HUDEP-2 (cell line): ENCODE measurements around the gene TSSC4.
"Not testable (repeated sequence)": the region's sequence is repeated elsewhere in the genome, so short reads cannot be mapped to it uniquely, and the experiment has no call there.

Source experiments
- DNase-seq, 76 experiments: peaks; one replicate each; lab custom pipeline; 2025; ENCODE audit not compliant: unreplicated experiment in 76 of 76; lab: John Stamatoyannopoulos, UW

The TSSC4 gene

DNA sequence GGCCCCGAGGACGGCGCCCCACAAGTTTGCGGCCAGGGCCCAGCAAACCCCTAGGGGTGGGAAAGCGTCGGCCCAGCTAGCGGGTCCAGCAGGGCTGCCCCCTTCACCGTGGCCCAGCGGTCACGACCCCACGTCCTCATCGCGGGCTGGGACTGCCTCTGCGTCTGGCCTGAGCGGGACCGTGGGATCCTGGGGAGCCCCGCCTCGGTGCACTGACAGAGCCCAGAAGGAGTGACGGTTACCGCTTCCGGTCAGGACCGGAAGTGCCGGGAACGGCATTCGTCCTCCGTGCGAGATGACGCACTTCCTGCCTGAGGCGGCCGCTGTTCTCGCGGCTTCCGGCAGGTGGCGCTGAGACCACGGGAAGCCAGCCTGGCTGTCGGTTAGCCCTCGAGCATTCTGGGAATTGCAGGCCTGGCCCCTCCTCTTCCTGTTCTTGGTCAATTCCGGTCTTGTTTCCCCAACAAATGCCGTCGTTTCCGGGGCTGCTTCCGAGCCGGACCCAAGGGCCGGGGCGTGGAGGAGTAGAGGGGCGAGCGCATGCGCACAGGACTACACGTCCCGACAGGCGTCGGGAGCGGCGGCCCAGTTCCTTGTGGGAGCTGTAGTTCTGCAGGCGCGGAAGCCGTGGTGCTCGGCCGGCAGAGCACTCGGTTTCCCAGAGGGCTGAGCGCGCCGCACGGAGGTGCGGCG is at the start of gene TSSC4:
Gene TSSC4, plus strand, starts transcription at position 682 of the 693 bp plus-strand sequence. CDS start 1,884 bp downstream, outside the sequence.
- peak in 75 of 76 experiments; percentile 48 to 100 (median 99) for DNase-seq

DNA sequence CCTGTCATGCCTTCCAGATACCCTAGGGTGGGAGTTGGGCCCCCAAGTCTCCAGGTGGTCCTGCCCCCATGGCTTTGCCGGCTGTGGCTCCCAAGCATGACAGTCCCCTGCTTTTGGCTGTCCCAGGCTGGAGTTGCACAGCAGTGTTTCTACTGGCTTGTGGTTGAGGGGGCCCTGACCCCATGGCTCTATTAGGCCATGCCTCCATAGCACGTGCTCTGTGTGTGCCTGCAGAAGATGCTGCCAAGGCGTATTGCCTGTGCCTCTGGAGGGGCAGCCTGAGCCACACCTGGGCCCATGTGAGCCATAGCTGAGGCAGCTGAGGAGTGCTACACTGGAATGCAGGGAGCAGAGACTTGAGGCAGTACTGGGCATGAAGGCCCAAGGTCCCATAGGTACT is 48.8 kb upstream of the TSSC4 start:
- no peak for DNase-seq

DNA sequence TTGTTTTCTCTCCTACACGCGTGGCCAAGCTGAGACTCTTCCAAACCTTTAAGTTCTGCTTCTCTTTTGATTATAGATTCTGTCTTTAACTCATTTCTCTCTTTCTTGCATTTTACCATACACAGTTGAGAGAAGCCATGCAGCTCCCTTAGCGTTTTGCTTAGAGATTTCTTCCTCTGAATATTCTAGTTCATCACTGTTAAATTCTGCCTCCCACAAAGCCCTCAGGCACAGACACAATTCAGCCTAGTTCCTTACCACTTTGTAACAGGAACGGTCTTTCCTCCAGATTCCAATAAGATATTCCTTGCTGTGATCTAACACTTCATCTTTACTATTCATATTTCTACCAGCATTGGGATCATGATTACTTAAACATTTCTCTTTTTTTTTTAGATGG is 48.1 kb upstream of the TSSC4 start:
- no peak for DNase-seq

DNA sequence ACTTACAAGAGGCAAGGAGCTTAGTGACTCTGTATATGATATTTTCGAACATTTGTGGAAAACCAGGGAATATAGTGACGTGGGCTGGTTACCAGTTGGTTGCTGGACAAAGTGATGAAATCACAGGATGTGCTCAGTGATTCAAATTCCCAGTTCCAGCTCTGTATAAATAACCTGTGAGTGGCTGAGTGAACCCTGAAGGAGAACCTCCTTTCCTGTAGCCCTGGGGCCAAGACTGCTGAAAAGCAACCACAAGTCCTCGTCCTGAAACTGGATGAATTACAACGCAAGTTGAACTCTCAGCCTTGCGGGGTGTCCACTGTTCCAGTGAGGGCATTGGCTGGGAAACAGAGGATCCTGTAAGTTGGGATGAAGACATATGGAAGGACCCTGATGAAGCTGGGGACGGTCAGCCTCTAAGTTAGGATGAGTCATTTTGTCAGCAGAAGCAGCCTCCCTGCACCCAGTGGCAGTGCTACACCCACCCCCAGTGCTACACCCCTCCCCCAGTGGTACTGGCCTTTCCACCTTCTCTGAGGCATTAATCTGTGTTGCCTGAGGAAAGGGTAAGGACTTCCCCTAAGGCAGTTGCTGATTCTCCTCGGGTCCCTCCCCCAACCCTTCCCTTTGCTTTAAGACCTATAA is 45.4 kb upstream of the TSSC4 start:
- no peak for DNase-seq

DNA sequence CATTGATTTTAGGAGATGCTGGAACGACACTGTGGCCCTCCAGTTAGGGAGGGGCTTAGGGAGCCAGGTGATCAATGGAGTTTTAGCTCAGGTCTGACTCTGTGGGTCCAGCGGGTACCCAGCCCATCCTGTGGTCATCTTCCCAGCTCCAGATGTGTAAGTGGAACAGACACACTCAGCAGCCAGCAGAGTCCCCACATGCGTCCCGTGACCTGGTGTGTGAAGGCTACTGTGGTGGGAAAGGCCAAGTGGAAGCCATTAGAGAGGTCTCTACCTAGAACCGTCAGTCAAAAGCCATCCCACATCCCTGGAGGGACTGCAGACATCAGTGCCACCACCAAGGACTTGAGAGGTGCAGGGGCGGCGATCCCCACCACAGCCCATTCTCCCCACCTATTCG is 43.3 kb upstream of the TSSC4 start:
- DNase-seq, result no peak

DNA sequence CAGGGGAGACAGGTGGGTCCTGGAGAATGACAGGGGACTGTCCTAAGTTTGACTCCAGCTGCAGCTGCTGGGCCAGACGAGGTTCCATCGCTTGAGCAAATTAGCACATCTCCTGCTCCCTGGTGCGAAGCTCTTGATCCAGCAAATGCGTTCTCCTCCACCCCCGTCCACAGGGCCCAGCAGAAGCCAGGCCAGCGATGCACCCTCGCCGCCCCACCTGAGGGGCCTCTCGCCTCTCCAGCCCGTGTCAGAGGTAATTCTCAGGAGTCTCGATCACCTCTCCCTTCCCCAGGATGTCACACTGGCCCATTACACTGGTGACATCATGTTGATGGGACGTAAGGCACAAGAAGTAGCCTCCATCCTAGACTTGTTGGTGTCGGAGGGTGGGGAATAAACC is 42.9 kb upstream of the TSSC4 start:
- not testable (repeated sequence) for DNase-seq

DNA sequence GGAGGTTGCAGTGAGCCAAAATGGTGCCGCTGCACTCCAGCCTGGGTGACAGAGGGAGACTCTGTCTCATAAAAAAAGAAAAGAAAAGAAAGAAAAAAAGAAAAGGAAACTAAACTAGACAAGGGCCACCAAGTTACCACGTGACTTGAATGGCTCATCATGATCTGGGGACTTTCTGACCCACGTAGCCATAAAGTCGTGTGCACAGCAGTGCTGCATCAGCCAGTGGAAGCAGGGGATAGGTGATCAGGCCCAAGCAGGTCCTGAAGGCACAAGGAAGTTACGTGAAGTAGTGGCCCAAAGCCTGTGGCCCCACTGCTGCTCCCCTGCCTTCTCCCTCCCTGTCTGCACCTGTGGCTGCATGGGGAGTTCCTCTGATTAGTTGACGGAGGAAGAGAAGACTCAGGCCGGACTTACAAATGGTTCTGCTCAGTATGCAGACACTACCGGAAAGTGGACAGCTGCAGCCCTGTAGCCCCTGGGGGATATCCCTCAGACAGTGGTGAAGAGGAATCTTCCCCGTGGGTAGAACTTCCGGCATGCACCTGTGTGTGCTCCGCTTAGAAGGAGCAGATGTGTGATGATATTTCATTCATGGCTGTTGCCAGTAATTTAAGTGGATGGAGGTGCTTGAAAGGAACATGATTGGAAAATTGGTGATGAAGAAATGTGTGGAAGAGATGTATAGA is 41.7 kb upstream of the TSSC4 start:
- no peak for DNase-seq

DNA sequence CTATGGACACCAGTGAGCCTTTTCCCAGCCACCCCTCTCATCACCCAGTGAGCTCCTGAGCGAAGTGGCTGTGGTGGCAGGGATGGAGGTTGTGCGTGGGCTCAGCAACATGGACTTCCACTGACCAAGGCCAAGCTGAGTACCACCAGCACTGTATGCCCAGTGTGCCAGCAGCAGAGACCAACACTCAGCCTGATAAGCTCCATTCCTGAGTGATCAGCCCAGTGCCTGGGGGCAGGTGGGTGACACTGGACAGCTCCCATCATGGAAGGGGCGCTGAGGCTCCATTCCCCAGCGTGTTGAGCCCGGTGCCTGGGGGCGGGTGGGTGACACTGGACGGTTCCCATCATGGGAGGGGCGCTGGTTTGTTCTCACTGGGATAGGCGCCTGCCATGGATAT is 41.0 kb upstream of the TSSC4 start:
- DNase-seq, result no peak

DNA sequence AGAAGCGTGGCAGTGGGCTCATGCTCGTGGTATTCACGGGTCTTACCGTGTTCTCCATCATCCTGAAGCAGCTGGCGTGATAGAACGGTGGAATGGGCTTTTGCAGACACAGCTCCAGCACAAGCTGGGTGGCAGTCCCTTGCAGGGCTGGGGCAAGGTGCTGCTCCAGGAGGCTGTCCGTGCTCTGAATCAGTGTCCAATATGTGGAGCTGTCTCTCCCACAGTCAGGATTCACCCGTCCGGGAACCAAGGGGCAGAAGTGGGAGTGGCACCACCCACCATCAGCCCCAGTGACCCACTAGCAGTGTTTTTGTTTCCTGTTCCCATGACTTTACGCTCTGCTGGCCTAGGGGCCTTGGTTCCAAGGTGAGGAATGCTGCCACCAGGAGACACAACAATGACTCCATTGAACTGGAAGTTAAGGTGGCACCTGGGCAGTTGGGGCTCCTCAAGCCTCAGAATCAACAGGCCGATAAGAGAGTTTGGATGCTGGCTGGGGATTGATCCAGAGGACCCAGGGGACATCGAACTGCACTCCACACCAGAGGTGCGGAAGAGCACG is 40.4 kb upstream of the TSSC4 start:
- DNase-seq, result no peak

DNA sequence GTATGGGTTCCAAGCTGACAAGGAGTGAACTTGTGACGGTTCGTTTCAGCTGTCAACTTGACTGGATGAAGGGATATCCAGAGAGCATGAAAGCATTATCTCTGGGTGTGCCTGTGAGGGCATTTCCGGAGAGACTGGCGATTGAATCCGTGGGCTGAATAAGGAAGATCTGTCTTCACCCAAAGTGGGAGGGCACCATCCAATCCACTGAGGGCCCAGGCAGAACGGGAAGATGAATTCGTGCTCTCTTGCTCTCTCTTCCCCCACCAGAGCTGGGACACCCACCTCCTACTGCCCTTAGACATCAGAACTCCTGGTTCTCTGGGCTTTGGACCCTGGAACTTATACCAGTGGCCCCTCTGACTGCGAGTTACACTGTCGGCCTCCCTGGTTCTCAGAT is 39.0 kb upstream of the TSSC4 start:
- no peak for DNase-seq

DNA sequence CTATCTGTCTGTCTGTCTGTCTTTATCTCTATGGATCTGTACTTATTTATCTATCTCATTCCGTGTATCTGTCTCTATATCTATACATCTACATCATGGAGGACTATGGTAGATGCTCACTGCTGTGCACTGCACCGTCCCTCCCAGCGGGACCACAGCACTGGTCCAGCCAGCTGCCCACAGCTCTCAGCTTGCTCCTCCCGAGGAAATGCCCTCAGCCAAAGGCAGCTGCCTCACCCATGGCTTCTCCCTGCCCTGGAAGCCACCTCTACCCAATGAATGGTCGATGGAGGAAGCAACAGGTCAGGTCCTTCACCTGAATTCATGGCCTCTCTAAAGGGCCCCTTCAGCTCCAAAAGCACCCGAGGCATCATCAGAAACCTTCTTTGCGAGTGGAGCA is 38.1 kb upstream of the TSSC4 start:
- DNase-seq, result no peak

DNA sequence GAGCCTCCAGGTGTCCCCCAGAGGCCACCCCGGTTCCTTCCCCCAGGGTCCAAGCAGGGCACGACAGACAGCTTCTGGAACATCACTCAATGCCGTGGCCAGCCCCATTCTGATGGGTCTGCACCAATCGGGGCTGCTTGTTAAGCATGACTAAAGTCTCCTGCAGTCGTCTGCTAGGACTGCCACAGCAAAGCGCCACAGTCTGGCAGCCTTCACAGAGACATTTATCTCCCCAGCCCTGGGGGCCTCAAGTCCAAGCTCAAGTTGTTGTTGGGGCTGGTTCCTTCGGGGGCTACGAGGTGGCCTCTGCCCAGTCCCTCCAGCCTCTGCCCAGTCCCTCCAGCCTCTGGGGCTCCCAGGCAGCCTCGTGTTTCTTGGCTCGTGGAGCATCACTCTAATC is 37.4 kb upstream of the TSSC4 start:
- no peak for DNase-seq

DNA sequence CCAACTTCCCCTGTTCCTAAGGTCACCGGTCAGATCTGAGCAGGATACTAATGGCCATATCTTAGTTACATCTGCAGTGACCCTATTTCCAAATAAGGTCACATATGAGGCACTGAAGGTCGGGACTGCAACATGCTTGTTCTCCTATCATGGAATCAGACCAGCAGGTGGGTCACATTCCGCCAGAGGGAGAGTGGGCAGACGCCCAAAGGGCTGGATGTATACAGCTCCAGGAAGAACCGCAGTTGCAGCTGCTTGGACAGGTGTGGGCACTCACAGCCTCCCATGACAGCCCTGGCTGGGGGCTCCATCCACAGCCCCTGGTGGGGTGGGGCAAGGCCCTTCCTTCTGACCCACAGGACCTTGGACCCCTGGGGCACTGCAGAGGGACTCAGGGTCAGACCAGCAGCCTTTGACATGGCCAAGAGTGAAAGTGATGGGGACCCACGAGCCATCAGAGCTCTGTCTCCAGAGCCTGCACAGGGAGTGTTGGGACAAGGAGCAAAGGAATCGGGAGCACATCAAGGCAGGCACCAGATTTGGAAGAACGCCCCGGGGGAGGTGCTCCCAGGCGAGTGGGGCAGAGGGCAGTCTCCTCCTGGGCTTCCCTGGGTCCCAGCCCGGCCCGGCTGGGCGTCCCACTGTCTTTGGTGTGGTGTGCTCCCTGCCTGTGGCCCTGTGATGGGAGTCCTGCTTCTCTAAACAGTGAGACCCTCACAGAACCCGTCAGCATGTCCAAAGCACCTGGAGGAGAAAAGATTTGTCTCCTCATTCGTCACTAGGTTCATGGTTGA is 36.8 kb upstream of the TSSC4 start:
- DNase-seq, result no peak

DNA sequence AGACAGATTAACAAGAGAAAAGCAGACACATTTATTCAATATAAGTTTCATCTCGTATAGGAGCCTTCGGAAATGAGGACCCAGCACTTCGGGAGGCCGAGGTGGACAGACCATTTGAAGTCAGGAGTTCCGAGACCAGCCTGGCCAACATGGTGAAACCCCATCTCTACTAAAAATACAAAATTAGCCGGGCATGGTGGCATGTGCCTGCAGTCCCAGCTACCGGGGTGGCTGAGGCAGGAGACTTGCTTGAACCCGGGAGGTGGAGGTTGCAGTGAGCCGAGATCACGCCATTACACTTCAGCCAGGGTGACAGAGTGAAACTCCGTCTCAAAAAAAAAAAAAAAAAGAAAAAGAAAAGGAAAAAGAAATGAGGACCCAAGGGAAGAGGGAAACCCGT is 36.2 kb upstream of the TSSC4 start:
- not testable (repeated sequence) for DNase-seq

DNA sequence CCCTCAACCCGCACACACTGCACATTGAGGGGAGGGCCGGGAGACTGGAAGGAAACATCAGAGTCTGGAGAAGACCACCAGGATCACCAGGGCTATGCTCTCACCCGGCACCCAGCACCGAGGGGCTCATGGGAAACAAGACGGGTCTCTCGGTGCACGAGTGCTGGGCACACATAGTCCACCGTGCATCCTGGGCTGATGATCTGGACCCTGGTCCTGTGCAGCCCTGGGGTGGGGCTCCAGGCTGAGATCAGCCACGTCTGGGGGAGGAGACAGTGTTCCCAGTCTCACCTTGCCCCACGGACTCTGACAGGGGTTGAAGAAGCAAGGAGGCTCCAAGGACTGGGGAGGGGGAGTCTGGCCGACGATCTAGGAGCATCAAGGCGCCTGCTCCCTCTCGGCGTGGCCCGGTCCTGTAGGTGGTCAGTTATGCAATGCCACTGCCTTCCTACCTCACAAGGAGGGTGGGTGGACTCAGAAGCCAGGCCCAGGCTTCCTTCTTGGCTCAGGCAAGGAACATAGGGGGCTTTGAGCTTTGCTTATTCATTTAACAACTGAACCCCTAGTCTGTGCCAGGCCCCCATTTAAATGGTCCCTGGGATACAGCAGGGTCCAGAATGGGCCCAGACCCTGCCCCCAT is 34.9 kb upstream of the TSSC4 start:
- DNase-seq, result no peak

DNA sequence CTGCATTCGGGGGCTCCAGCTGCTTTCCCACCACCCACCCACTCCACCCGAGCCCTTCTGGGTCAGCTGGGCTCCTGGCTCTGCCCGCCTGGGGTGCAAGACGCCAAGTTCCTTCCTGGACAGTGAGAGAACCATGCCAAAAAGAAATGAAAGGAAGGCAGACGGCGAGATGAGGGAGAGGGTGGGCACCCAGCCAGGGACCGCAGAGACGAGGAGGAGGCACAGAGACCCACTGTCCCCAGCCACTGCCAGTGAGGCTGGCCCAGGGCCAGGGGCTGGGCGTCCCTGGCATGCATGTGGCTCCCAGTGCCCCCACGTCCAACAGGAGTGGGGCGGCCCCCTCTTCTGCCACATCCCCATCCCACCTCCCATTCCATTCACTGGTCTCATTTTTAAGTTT is 34.3 kb upstream of the TSSC4 start:
- peak in 1 of 76 experiments; percentile 24 for DNase-seq

DNA sequence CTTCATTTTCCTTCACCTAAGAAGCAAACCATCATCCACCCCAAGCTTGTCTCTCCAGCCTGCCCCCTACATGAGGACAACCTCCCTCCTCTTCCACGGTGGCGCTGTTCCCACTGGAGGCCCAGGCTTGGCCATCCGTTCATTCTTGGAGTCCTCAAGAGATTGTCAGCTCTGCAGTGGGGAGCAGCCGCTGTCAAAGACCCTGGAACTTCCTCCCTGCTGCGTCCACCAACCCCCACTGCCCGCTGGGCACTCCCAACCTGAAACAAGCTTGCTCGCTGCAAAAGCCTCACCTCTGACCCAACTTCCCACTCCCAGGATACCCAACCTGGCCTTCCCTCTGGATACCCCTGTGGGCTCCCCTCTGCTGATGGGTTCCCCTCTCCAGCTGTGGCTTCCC is 33.8 kb upstream of the TSSC4 start:
- no peak for DNase-seq

DNA sequence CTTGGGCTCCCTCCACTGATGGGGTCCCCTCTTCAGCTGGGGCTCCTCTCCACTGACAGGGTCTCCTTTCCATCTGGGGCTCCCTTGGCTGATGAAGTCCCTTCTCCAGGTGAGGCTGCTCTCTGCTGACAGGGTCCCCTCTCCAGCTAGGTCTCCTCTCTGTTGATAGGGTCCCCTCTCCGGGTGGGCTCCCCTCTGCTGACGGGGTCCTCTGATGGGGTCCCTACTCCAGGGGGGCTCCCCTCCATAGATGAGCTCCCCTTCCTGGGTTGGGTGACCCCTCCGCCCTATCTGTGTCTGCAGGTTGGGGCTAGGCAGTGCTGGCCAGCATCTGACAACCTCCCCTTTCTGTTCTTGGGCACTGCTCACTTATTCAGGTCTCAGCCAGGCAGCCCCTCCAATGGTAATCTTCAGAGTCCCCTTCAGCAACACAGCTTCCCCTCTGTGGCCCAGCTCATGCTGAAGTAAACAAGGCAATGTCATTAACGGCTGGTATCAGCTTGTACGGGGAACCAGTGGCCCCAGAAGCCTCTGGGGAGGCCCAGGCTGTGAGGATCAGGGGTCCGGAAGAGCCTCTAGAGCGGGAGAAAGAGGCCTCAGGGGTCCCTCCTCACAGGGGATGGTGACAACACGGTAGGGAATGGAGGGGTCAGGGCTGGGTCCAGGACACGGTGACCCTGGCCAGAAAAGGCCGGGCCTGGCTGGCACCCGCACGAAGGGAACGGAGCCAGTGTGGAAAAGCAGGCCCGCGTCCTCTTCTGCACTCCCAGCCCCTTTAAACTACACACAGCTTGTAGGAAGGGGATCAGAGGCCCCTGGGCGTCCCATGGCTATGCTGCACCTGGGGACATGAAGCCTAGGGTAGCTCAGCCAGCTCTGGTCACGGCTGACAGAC is 33.0 kb upstream of the TSSC4 start:
- no peak for DNase-seq

DNA sequence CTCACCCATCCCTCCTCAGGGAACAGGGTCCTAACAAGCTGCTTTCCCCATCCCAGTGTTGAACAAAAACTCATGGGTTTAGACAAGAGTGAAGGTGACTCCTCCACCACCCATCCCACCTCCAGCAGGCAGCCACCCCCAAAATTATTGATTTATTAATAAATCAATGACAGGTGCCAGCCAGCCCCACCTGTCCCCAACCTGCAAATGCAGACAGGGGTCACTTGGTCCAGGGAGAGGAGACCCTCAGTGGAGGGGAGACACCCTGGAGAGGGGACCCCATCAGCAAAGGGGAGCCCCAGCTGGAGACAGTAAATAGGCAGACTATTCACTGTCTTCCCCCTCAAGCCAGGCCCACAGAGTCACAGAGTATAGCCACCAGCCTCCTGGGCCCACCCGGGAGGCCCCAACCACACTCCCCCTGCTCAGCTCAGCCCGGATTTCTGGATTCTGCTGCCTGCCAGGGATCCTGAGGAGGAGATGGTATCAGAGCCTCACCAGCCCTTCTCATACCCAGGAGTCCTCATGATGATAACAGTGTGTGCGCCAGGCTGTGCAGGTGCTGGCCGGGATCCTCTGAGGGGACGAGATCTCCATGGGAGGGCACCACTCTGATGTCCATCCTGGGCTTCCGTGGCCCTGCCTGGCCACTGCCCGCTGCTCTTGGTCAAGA is 32.2 kb upstream of the TSSC4 start:
- DNase-seq, result no peak
